BJ (cell line): ENCODE results near the gene NECAP2. TPM values are rescaled to one million over a fixed set of nuclear protein-coding genes. Genes with fewer than 3 reads are reported as not detected.

Experiments used
- CTCF ChIA-PET: fragments of 350-600 bp; formaldehyde crosslinking; extraction: SDS; loops from one replicate; lab custom pipeline; 2021; ENCODE audit warnings: antibody characterized with exemption, inconsistent platforms; lab: Yijun Ruan, JAX
- POLR2A ChIA-PET: fragments of 300-600 bp; sonication (Branson Sonifier 250); formaldehyde crosslinking; extraction: SDS; loops from one replicate; lab custom pipeline; 2021; ENCODE audit warnings: antibody characterized with exemption; lab: Charles Lee
- DNase-seq: peaks from one replicate; pipeline ENCODE4 v3.0.0-alpha.2; 2011; ENCODE audit warnings: low read depth
- H3K27me3 ChIP-seq: 2 replicates; pipeline ENCODE4 v1.6.0; 2011; ENCODE audit warnings: low read length; ENCODE audit not compliant: control insufficient read depth, insufficient read depth
- H3K36me3 ChIP-seq: 2 replicates; pipeline ENCODE4 v1.5.1; 2011; ENCODE audit warnings: low read length; ENCODE audit not compliant: control insufficient read depth, insufficient read depth
- H3K4me3 ChIP-seq: 2 replicates; pipeline ENCODE4 v1.5.1; 2011; ENCODE audit warnings: low read depth, mild to moderate bottlenecking, control low read depth, low read length
- polyA minus RNA-seq: library from RNA; depleted of rRNA, polyadenylated mRNA; stranded (reverse); fragments of >200 nt; gene quantifications from 2 replicates; pipeline ENCODE4 v1.2.3, GENCODE V29; 2011; rRNA and poly(A)+ RNA removed
- polyA plus RNA-seq: library from polyadenylated mRNA; depleted of rRNA; stranded (reverse); fragments of >200 nt; gene quantifications from 2 replicates; pipeline ENCODE4 v1.2.3, GENCODE V29; 2011; rRNA removed
- TF ChIP-seq, protein P1 (sequence below): IDR thresholded peaks from 2 replicates; pipeline ENCODE4 v1.5.1; 2011; ENCODE audit warnings: low read depth, mild to moderate bottlenecking, control low read depth, inconsistent platforms, low read length, moderate library complexity; ENCODE audit not compliant: insufficient read depth

Gene NECAP2
- 102 and 111 TPM in 2 replicates for polyA plus RNA-seq
- 47.8 and 84.9 TPM in 2 replicates for polyA minus RNA-seq

- TF ChIP-seq, protein P1, sequence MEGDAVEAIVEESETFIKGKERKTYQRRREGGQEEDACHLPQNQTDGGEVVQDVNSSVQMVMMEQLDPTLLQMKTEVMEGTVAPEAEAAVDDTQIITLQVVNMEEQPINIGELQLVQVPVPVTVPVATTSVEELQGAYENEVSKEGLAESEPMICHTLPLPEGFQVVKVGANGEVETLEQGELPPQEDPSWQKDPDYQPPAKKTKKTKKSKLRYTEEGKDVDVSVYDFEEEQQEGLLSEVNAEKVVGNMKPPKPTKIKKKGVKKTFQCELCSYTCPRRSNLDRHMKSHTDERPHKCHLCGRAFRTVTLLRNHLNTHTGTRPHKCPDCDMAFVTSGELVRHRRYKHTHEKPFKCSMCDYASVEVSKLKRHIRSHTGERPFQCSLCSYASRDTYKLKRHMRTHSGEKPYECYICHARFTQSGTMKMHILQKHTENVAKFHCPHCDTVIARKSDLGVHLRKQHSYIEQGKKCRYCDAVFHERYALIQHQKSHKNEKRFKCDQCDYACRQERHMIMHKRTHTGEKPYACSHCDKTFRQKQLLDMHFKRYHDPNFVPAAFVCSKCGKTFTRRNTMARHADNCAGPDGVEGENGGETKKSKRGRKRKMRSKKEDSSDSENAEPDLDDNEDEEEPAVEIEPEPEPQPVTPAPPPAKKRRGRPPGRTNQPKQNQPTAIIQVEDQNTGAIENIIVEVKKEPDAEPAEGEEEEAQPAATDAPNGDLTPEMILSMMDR = peak; percentile 92
- DNase-seq = peak; percentile 52
- H3K36me3 ChIP-seq = peaks cover 20% of the 10 kb centered on the region
- H3K4me3 ChIP-seq = peak within 1 kb of the TSS; percentile 93
- no peaks in the 10 kb centered on the region for H3K27me3 ChIP-seq
- CTCF ChIA-PET = interaction anchor here (0.8 to 3.1 kb wide), 22 partner anchors 9 to 191 kb away, joined by 3 to 28 read pairs (median 4); no protein-coding TSS in a partner anchor
- POLR2A ChIA-PET = interaction anchor here (0.6 kb wide), 1 partner anchor 9 kb away, joined by 3 read pairs; no protein-coding TSS in a partner anchor
Observed at GRCh38 chr1:16440470-16441281, at the start of gene NECAP2. Gene NECAP2, plus strand, starts transcription at chr1:16440724. Its CDS starts 38 bp downstream, at chr1:16440762.

DNA sequence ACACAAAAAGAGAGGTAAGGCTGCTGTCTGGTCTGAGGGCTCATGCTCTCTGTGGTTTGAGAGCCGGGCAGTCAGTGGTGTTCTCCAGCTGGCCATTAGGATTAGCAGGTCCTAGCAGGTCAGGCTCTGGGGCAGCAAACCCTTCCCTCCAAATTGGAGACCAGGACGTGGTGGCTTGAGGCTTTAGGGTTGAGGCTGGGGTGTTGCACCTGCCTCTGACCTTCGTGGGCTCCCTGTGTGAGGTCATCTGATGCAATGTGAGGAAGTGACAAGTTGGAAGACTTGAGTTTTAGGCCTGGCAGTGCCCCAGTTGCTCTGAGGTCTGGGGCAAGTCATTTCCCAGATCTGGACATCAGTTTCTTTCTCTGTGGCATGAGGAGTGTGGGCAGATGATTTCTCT is 49.1 kb upstream of the NECAP2 start:
- Histone ChIP-seq H3K27me3 (no peaks in the 10 kb centered on the region), H3K36me3 (peaks cover 12% of the 10 kb centered on the region), H3K4me3 (no peak overlapping the region)
- CTCF ChIA-PET = no interaction called here
- DNase-seq = no peak
- TF ChIP-seq, protein P1 = no peak
- POLR2A ChIA-PET = no interaction called here

GRCh38 chr1:16392740-16393569 is 47.6 kb upstream of the NECAP2 start:
- TF ChIP-seq, protein P1 = no peak
- ChIA-PET POLR2A (interaction anchor here (0.6 kb wide), 1 partner anchor 193 kb away, joined by 3 read pairs; no protein-coding TSS in a partner anchor), CTCF (interaction anchor here (1.2 kb wide), 1 partner anchor 48 kb away, joined by 4 read pairs; the partner anchor contains the start of gene NECAP2)
- no peak overlapping the region for H3K4me3 ChIP-seq
- H3K27me3 ChIP-seq = no peaks in the 10 kb centered on the region
- no peak for DNase-seq
- H3K36me3 ChIP-seq = peaks cover 18% of the 10 kb centered on the region

DNA sequence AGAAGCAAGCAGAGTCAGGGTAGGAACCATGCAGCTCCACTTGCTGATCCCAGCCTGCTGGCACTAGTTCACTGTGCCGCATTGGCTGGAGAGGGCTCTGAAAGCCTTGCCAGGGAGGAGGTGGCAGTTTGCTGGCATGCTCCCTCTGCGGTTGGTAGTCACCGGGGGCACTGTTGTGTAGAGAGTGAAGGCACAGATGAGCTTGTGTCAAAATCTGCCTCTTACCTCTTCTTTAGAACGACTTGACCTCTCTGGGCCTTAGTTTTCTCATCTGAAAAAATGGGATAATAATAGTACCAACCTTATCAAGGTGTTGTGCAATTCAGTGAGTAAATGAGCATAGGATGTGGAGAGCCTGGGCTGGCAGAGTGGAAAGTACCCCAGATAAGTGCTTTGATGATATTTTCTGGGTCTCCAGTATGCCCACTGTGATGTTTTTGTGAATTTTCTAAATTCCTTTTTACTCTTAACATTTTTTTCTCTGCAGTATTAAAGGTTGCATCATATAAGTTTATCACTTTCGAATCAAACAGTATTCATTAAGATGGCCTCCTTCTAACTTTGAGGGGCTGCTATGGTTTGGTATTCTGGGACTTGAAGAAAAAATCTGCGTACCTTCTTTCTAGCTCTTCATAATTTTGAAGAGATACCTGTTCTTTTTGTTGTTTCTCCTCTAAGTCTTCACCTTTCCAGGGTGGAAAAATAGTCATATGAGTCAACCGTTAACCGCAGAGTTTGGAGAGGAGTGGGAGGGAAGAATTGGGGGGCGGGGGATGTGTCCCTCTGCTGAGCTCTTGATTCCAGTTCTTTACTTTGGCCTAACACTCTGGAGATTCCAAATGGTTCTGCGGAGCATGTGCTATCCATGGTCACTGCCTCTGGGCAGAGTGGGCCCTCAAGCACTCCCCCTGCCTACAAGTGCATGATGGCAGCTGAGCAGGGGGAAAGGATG is 46.7 kb upstream of the NECAP2 start:
- no peak for DNase-seq
- POLR2A ChIA-PET = interaction anchor here (1.0 kb wide), 1 partner anchor 187 kb away, joined by 3 read pairs; no protein-coding TSS in a partner anchor
- CTCF ChIA-PET = interaction anchor here (1.2 to 1.4 kb wide), 2 partner anchors 20 to 47 kb away, joined by 3 to 4 read pairs; partner anchors contain the start of gene NECAP2
- no peaks in the 10 kb centered on the region for H3K27me3 ChIP-seq
- TF ChIP-seq, protein P1 = no peak
- peaks cover 20% of the 10 kb centered on the region for H3K36me3 ChIP-seq
- H3K4me3 ChIP-seq = no peak overlapping the region
